Upper lobe of left lung (tissue), 4 donors: Measurements from ENCODE around the gene SBNO1.

Experiments used
- CTCF ChIP-seq, 6 experiments: fragments of 450-650 bp in 4 of 6; fragments of 200-600 bp in 2 of 6; sonication (generic) in 2 of 6; IDR thresholded peaks; one replicate each; pipeline ENCODE4 v1.5.1; 2016 to 2019; ENCODE audit warnings: antibody characterized with exemption in 6 of 6
- EP300 ChIP-seq, 4 donors: sonication (generic); formaldehyde crosslinking; IDR thresholded peaks; one replicate each; pipeline ENCODE4 v1.5.1; 2017; ENCODE audit warnings: antibody characterized with exemption in 4 of 4, control low read depth in 2 of 4
- POLR2A ChIP-seq, 4 donors: fragments of 450-650 bp; IDR thresholded peaks; one replicate each; pipeline ENCODE4 v1.5.1; 2016 to 2017; ENCODE audit warnings: antibody characterized with exemption in 4 of 4, mild to moderate bottlenecking in 2 of 4
- POLR2AphosphoS5 ChIP-seq, 2 donors: sonication (generic); formaldehyde crosslinking; IDR thresholded peaks; one replicate each; pipeline ENCODE4 v1.5.1; 2017; ENCODE audit warnings: antibody characterized with exemption in 2 of 2

DNA sequence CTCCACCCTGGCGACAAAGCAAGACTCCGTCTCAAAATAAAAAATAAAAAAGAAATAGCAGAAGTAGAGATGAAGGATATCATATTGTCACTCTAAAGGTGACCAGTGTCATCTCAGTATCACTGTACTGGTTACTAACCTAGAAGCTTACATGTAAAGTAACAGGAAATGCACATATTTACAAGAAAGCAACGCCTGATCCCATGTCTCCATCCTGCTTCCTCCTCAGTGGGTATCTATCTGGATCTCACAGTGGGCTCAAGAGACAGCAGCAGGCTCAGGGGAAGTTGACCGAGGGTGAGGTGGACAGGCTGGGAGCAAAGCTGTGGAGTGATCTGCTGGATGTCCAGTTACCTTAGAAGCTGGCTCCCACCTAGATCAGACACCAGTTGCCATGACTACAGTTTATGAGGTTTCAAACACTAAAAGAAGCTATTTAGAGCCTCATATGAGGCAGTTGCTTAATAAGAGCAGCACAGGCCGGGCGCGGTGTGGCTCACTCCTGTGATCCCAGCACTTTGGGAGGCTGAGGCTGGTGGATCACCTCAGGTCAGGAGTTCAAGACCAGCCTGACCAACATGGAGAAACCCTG is 120.9 kb downstream of the SBNO1 start:
- TF ChIP-seq POLR2A (IDR thresholded peaks at IDR 0.05), result no peak
- no peak for TF ChIP-seq CTCF (IDR thresholded peaks at IDR 0.05)
- no peak for TF ChIP-seq POLR2AphosphoS5 (IDR thresholded peaks at IDR 0.05)
- TF ChIP-seq EP300 (IDR thresholded peaks at IDR 0.05), result no peak
